ENCODE results near the gene SBF1.
"Not testable (repeated sequence)": the region's sequence is repeated elsewhere in the genome, so short reads cannot be mapped to it uniquely, and the experiment has no call there.

The SBF1 gene

GRCh38 chr22:50417411-50418210 lies 57.2 kb downstream of the SBF1 start:
- Histone ChIP-seq H3K9ac (no peak overlapping the region), H3K4me2 (no peak overlapping the region), H3K27ac (no peak overlapping the region), H3K27me3 (ENCODE audit: insufficient read depth, low read depth) (no peaks in the 10 kb centered on the region), H3K36me3 (ENCODE audit: insufficient read depth) (no peaks in the 10 kb centered on the region), H3K4me1 (ENCODE audit: low read depth, poor library complexity, severe bottlenecking) (no peaks in the 10 kb centered on the region), H3K79me2 (ENCODE audit: insufficient read depth, low read depth) (no peaks in the 10 kb centered on the region), H3K4me3 (IDR thresholded peaks at IDR 0.05; ENCODE audit: insufficient read depth, low read depth, low read length) (no peak overlapping the region), H4K20me1 (ENCODE audit: insufficient read depth) (no peaks in the 10 kb centered on the region), H2AFZ (ENCODE audit: low read depth) (no peak overlapping the region)
- TF ChIP-seq, protein P1, sequence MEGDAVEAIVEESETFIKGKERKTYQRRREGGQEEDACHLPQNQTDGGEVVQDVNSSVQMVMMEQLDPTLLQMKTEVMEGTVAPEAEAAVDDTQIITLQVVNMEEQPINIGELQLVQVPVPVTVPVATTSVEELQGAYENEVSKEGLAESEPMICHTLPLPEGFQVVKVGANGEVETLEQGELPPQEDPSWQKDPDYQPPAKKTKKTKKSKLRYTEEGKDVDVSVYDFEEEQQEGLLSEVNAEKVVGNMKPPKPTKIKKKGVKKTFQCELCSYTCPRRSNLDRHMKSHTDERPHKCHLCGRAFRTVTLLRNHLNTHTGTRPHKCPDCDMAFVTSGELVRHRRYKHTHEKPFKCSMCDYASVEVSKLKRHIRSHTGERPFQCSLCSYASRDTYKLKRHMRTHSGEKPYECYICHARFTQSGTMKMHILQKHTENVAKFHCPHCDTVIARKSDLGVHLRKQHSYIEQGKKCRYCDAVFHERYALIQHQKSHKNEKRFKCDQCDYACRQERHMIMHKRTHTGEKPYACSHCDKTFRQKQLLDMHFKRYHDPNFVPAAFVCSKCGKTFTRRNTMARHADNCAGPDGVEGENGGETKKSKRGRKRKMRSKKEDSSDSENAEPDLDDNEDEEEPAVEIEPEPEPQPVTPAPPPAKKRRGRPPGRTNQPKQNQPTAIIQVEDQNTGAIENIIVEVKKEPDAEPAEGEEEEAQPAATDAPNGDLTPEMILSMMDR (conservative IDR thresholded peaks at IDR 0.05; ENCODE audit: low read depth, low read length) = no peak

DNA sequence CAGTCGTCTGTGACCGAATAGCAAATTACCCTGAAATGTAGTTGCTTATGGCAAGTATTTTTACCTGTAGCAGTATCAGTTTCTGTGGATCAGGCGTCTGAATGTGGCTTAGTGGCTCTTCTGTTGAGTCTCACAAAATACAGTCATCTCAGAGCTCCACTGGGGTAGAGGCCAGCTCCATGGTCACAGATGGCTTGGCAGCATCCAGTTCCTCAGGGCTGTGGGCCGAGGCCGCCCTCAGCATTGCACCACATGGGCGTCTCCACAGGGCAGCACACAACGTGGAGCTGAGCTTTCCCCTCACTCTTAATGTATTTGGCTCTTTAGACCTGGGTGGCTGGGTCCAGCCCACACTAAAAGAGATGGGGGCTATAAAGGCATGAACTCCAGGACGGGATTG lies 57.8 kb downstream of the SBF1 start:
- no peak overlapping the region for H3K9ac ChIP-seq
- H3K4me2 ChIP-seq = no peak overlapping the region
- no peak overlapping the region for H3K4me3 ChIP-seq (IDR thresholded peaks at IDR 0.05; ENCODE audit: insufficient read depth, low read depth, low read length)
- TF ChIP-seq, protein P1 (conservative IDR thresholded peaks at IDR 0.05; ENCODE audit: low read depth, low read length) = no peak
- no peaks in the 10 kb centered on the region for H3K79me2 ChIP-seq (ENCODE audit: insufficient read depth, low read depth)
- H3K4me1 ChIP-seq (ENCODE audit: low read depth, poor library complexity, severe bottlenecking) = no peaks in the 10 kb centered on the region
- no peaks in the 10 kb centered on the region for H3K36me3 ChIP-seq (ENCODE audit: insufficient read depth)
- H3K27ac ChIP-seq = no peak overlapping the region
- no peaks in the 10 kb centered on the region for H3K27me3 ChIP-seq (ENCODE audit: insufficient read depth, low read depth)
- H2AFZ ChIP-seq (ENCODE audit: low read depth) = no peak overlapping the region
- no peaks in the 10 kb centered on the region for H4K20me1 ChIP-seq (ENCODE audit: insufficient read depth)

GRCh38 chr22:50415426-50415825 lies 59.4 kb downstream of the SBF1 start:
- Histone ChIP-seq H3K27ac (no peak overlapping the region), H3K4me3 (IDR thresholded peaks at IDR 0.05; ENCODE audit: insufficient read depth, low read depth, low read length) (no peak overlapping the region), H3K27me3 (ENCODE audit: insufficient read depth, low read depth) (no peaks in the 10 kb centered on the region), H4K20me1 (ENCODE audit: insufficient read depth) (no peaks in the 10 kb centered on the region), H3K4me2 (no peak overlapping the region), H3K4me1 (ENCODE audit: low read depth, poor library complexity, severe bottlenecking) (no peaks in the 10 kb centered on the region), H3K36me3 (ENCODE audit: insufficient read depth) (no peaks in the 10 kb centered on the region), H3K79me2 (ENCODE audit: insufficient read depth, low read depth) (no peaks in the 10 kb centered on the region), H2AFZ (ENCODE audit: low read depth) (no peak overlapping the region), H3K9ac (no peak overlapping the region)
- TF ChIP-seq, protein P1 (conservative IDR thresholded peaks at IDR 0.05; ENCODE audit: low read depth, low read length) = no peak

GRCh38 chr22:50414476-50415248 lies 60.2 kb downstream of the SBF1 start:
- no peak overlapping the region for H3K9ac ChIP-seq
- no peaks in the 10 kb centered on the region for H4K20me1 ChIP-seq (ENCODE audit: insufficient read depth)
- H3K4me1 ChIP-seq (ENCODE audit: low read depth, poor library complexity, severe bottlenecking) = no peaks in the 10 kb centered on the region
- no peak overlapping the region for H2AFZ ChIP-seq (ENCODE audit: low read depth)
- H3K79me2 ChIP-seq (ENCODE audit: insufficient read depth, low read depth) = no peaks in the 10 kb centered on the region
- TF ChIP-seq, protein P1 (conservative IDR thresholded peaks at IDR 0.05; ENCODE audit: low read depth, low read length) = no peak
- H3K4me3 ChIP-seq (IDR thresholded peaks at IDR 0.05; ENCODE audit: insufficient read depth, low read depth, low read length) = no peak overlapping the region
- H3K27me3 ChIP-seq (ENCODE audit: insufficient read depth, low read depth) = no peaks in the 10 kb centered on the region
- no peak overlapping the region for H3K4me2 ChIP-seq
- no peaks in the 10 kb centered on the region for H3K36me3 ChIP-seq (ENCODE audit: insufficient read depth)
- no peak overlapping the region for H3K27ac ChIP-seq

GRCh38 chr22:50408954-50409353 lies 65.9 kb downstream of the SBF1 start:
- H3K36me3 ChIP-seq (ENCODE audit: insufficient read depth); H3K79me2 ChIP-seq (ENCODE audit: insufficient read depth, low read depth); H3K4me3 ChIP-seq (IDR thresholded peaks at IDR 0.05; ENCODE audit: insufficient read depth, low read depth, low read length); H3K4me1 ChIP-seq (ENCODE audit: low read depth, poor library complexity, severe bottlenecking); H4K20me1 ChIP-seq (ENCODE audit: insufficient read depth); H2AFZ ChIP-seq (ENCODE audit: low read depth); H3K27me3 ChIP-seq (ENCODE audit: insufficient read depth, low read depth); H3K9ac ChIP-seq; H3K4me2 ChIP-seq; H3K27ac ChIP-seq: not testable (repeated sequence)

All from KMS-11 (cell line).